Cardiac fibroblast (primary cell): ENCODE data around the gene ATP8A2.

Source experiments
- DNase-seq, 2 donors: peaks; one replicate each; pipeline versions ENCODE4 v3.0.0 to v3.0.0-alpha.2; 2010; ENCODE audit warnings: low read depth in 2 of 2
- H3K4me3 ChIP-seq, 2 donors: replicated peaks in 1 of 2; 1 replicate in 1 of 2; 2 replicates in 1 of 2; pipeline ENCODE4 v1.5.1; 2011; ENCODE audit warnings: low read depth in 2 of 2, low read length in 2 of 2, mild to moderate bottlenecking in 2 of 2, moderate library complexity in 1 of 2
- CTCF ChIP-seq: IDR thresholded peaks from one replicate; pipeline ENCODE4 v1.5.1; 2011; ENCODE audit warnings: low read depth, mild to moderate bottlenecking, low read length, inconsistent platforms

Gene ATP8A2

DNA sequence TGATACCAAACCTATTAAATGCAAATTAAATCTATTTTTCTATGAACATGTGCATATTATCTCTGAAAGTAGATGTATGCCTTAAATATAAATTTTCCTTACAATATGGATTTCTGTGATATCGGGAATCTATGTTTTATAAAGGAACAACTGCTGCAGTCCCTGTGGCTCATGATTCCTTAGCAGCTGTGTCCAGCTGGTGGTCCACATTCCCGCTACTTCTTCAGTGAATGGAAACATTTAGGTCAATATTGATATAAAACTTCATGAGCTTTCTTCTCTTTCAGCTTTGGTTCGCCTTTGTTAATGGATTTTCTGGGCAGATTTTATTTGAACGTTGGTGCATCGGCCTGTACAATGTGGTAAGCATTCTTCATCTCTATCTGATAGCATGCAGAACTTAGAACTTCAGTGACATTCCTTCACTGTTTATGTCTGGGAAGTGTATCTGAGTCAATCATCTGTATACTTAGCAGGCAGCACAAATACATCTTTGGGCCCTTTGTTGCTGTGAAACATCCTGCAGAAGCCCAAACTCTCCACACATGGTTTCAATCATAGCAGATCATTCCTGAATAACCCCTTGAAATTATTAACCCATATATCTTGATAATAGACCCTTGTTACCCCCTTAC is 456.2 kb downstream of the ATP8A2 start:
- DNase-seq: no peak
- H3K4me3 ChIP-seq: no peak overlapping the region
- no peak for TF ChIP-seq CTCF

GRCh38 chr13:25833761-25834160 is 462.0 kb downstream of the ATP8A2 start:
- DNase-seq: no peak
- TF ChIP-seq CTCF: no peak

DNA sequence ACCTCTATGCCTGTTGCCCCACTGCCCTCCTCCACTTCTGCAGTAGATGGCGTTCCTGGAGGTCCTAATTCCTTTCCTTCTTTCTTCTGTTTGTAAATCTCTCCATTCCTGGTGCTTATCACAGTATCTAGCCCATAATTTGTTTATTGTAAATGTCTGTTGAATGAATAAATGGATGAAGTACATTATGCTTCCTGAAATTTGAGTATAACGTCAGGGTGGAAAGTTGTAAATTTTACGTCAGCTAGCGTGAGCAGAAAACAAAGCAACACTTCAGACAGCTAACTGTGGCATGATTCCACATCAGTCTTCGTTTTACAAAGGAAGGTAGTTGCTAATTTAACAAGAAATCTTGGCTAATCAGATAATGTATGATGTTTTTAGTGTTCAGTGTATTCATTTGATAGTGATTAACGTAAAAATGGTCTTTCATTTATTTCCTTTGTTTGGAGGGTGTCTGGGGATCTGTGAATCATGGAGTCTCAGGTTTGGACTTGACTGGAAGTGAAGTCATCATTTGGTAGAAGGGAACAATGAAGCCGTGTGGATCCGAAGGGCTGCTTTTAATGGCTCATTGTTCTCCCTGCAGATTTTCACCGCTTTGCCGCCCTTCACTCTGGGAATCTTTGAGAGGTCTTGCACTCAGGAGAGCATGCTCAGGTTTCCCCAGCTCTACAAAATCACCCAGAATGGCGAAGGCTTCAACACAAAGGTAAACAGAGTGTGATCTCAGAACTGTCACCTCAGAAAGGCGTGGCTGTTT is 465.0 kb downstream of the ATP8A2 start:
- TF ChIP-seq CTCF: no peak
- DNase-seq: no peak
- H3K4me3 ChIP-seq: no peak overlapping the region

More at GRCh38 chr13:25833761-25834160, 462.0 kb downstream of the ATP8A2 start:
- H3K4me3 ChIP-seq: no peak overlapping the region

- DNase-seq: no peak
Measured at GRCh38 chr13:25839371-25839770, 467.6 kb downstream of the ATP8A2 start.

GRCh38 chr13:25840261-25840660 is 468.5 kb downstream of the ATP8A2 start:
- no peak for DNase-seq
- no peak overlapping the region for H3K4me3 ChIP-seq
- TF ChIP-seq CTCF: no peak

More at GRCh38 chr13:25839371-25839770, 467.6 kb downstream of the ATP8A2 start:
- no peak overlapping the region for H3K4me3 ChIP-seq
- TF ChIP-seq CTCF: no peak

GRCh38 chr13:25840931-25841330 is 469.2 kb downstream of the ATP8A2 start:
- DNase-seq: no peak
- H3K4me3 ChIP-seq: no peak overlapping the region
- no peak for TF ChIP-seq CTCF
